Measurements from ENCODE around the gene ELF5.

ELF5 gene

GRCh38 chr11:34451053-34451452 lies 62.5 kb downstream of the ELF5 start:
- Histone ChIP-seq H3K36me3 (ENCODE audit: insufficient read depth, insufficient read length, low read length) (no peaks in the 10 kb centered on the region), H3K9ac (ENCODE audit: insufficient read length, low read depth) (no peak overlapping the region), H3K4me3 (ENCODE audit: insufficient read length, low read depth) (no peak overlapping the region), H3K9me3 (ENCODE audit: insufficient read depth, low read length) (no peaks in the 10 kb centered on the region), H3K27me3 (ENCODE audit: insufficient read depth, insufficient read length) (no peaks in the 10 kb centered on the region), H3K4me1 (ENCODE audit: insufficient read depth, insufficient read length) (no peaks in the 10 kb centered on the region)
- no peak for DNase-seq (ENCODE audit: low read depth, low spot score)
- TF ChIP-seq ZNF274 (IDR thresholded peaks at IDR 0.05; ENCODE audit: low read depth, low read length) (no peak), YY1 (IDR thresholded peaks at IDR 0.05; ENCODE audit: insufficient read depth, insufficient read length) (no peak), SUZ12 (IDR thresholded peaks at IDR 0.05; ENCODE audit: extremely low read depth, insufficient read depth, insufficient read length) (no peak)

- Histone ChIP-seq H3K27me3 (ENCODE audit: insufficient read depth, insufficient read length) (no peaks in the 10 kb centered on the region), H3K4me1 (ENCODE audit: insufficient read depth, insufficient read length) (no peaks in the 10 kb centered on the region), H3K36me3 (ENCODE audit: insufficient read depth, insufficient read length, low read length) (no peaks in the 10 kb centered on the region), H3K9ac (ENCODE audit: insufficient read length, low read depth) (no peak overlapping the region), H3K4me3 (ENCODE audit: insufficient read length, low read depth) (no peak overlapping the region), H3K9me3 (ENCODE audit: insufficient read depth, low read length) (no peaks in the 10 kb centered on the region)
- no peak for DNase-seq (ENCODE audit: low read depth, low spot score)
- TF ChIP-seq YY1 (IDR thresholded peaks at IDR 0.05; ENCODE audit: insufficient read depth, insufficient read length) (no peak), ZNF274 (IDR thresholded peaks at IDR 0.05; ENCODE audit: low read depth, low read length) (no peak), SUZ12 (IDR thresholded peaks at IDR 0.05; ENCODE audit: extremely low read depth, insufficient read depth, insufficient read length) (no peak)
These were observed 64.6 kb downstream of the ELF5 start for GRCh38 chr11:34449013-34449412.

GRCh38 chr11:34448223-34448994 lies 65.2 kb downstream of the ELF5 start:
- Histone ChIP-seq H3K9ac (ENCODE audit: insufficient read length, low read depth) (no peak overlapping the region), H3K4me1 (ENCODE audit: insufficient read depth, insufficient read length) (no peaks in the 10 kb centered on the region), H3K27me3 (ENCODE audit: insufficient read depth, insufficient read length) (no peaks in the 10 kb centered on the region), H3K4me3 (ENCODE audit: insufficient read length, low read depth) (no peak overlapping the region), H3K36me3 (ENCODE audit: insufficient read depth, insufficient read length, low read length) (no peaks in the 10 kb centered on the region), H3K9me3 (ENCODE audit: insufficient read depth, low read length) (no peaks in the 10 kb centered on the region)
- TF ChIP-seq ZNF274 (IDR thresholded peaks at IDR 0.05; ENCODE audit: low read depth, low read length) (no peak), SUZ12 (IDR thresholded peaks at IDR 0.05; ENCODE audit: extremely low read depth, insufficient read depth, insufficient read length) (no peak), YY1 (IDR thresholded peaks at IDR 0.05; ENCODE audit: insufficient read depth, insufficient read length) (no peak)
- DNase-seq (ENCODE audit: low read depth, low spot score): no peak

- no peak overlapping the region for H3K9ac ChIP-seq (ENCODE audit: insufficient read length, low read depth)
- H3K27me3 ChIP-seq (ENCODE audit: insufficient read depth, insufficient read length): no peaks in the 10 kb centered on the region
- no peaks in the 10 kb centered on the region for H3K36me3 ChIP-seq (ENCODE audit: insufficient read depth, insufficient read length, low read length)
- no peak for TF ChIP-seq SUZ12 (IDR thresholded peaks at IDR 0.05; ENCODE audit: extremely low read depth, insufficient read depth, insufficient read length)
- no peak for TF ChIP-seq ZNF274 (IDR thresholded peaks at IDR 0.05; ENCODE audit: low read depth, low read length)
- TF ChIP-seq YY1 (IDR thresholded peaks at IDR 0.05; ENCODE audit: insufficient read depth, insufficient read length): no peak
- no peak overlapping the region for H3K4me3 ChIP-seq (ENCODE audit: insufficient read length, low read depth)
- no peak for DNase-seq (ENCODE audit: low read depth, low spot score)
- no peaks in the 10 kb centered on the region for H3K4me1 ChIP-seq (ENCODE audit: insufficient read depth, insufficient read length)
- H3K9me3 ChIP-seq (ENCODE audit: insufficient read depth, low read length): no peaks in the 10 kb centered on the region
These were observed 66.5 kb downstream of the ELF5 start for GRCh38 chr11:34447044-34447443.

- no peak for DNase-seq (ENCODE audit: low read depth, low spot score)
These were observed 67.2 kb downstream of the ELF5 start for GRCh38 chr11:34446386-34446785.

GRCh38 chr11:34445956-34446355 lies 67.6 kb downstream of the ELF5 start:
- Histone ChIP-seq H3K4me1 (ENCODE audit: insufficient read depth, insufficient read length) (no peaks in the 10 kb centered on the region), H3K9me3 (ENCODE audit: insufficient read depth, low read length) (no peaks in the 10 kb centered on the region), H3K27me3 (ENCODE audit: insufficient read depth, insufficient read length) (no peaks in the 10 kb centered on the region), H3K9ac (ENCODE audit: insufficient read length, low read depth) (no peak overlapping the region), H3K4me3 (ENCODE audit: insufficient read length, low read depth) (no peak overlapping the region), H3K36me3 (ENCODE audit: insufficient read depth, insufficient read length, low read length) (no peaks in the 10 kb centered on the region)
- no peak for TF ChIP-seq ZNF274 (IDR thresholded peaks at IDR 0.05; ENCODE audit: low read depth, low read length)
- TF ChIP-seq SUZ12 (IDR thresholded peaks at IDR 0.05; ENCODE audit: extremely low read depth, insufficient read depth, insufficient read length): no peak
- TF ChIP-seq YY1 (IDR thresholded peaks at IDR 0.05; ENCODE audit: insufficient read depth, insufficient read length): no peak
- DNase-seq (ENCODE audit: low read depth, low spot score): no peak

More at GRCh38 chr11:34446386-34446785, 67.2 kb downstream of the ELF5 start:
- no peaks in the 10 kb centered on the region for H3K9me3 ChIP-seq (ENCODE audit: insufficient read depth, low read length)
- H3K27me3 ChIP-seq (ENCODE audit: insufficient read depth, insufficient read length): no peaks in the 10 kb centered on the region
- no peaks in the 10 kb centered on the region for H3K36me3 ChIP-seq (ENCODE audit: insufficient read depth, insufficient read length, low read length)
- no peak overlapping the region for H3K4me3 ChIP-seq (ENCODE audit: insufficient read length, low read depth)
- TF ChIP-seq YY1 (IDR thresholded peaks at IDR 0.05; ENCODE audit: insufficient read depth, insufficient read length) (no peak), ZNF274 (IDR thresholded peaks at IDR 0.05; ENCODE audit: low read depth, low read length) (no peak), SUZ12 (IDR thresholded peaks at IDR 0.05; ENCODE audit: extremely low read depth, insufficient read depth, insufficient read length) (no peak)
- H3K9ac ChIP-seq (ENCODE audit: insufficient read length, low read depth): no peak overlapping the region
- no peaks in the 10 kb centered on the region for H3K4me1 ChIP-seq (ENCODE audit: insufficient read depth, insufficient read length)

- Histone ChIP-seq H3K9me3 (ENCODE audit: insufficient read depth, low read length) (no peaks in the 10 kb centered on the region), H3K36me3 (ENCODE audit: insufficient read depth, insufficient read length, low read length) (no peaks in the 10 kb centered on the region), H3K4me1 (ENCODE audit: insufficient read depth, insufficient read length) (no peaks in the 10 kb centered on the region), H3K4me3 (ENCODE audit: insufficient read length, low read depth) (no peak overlapping the region), H3K9ac (ENCODE audit: insufficient read length, low read depth) (no peak overlapping the region), H3K27me3 (ENCODE audit: insufficient read depth, insufficient read length) (no peaks in the 10 kb centered on the region)
- DNase-seq (ENCODE audit: low read depth, low spot score): no peak
- TF ChIP-seq YY1 (IDR thresholded peaks at IDR 0.05; ENCODE audit: insufficient read depth, insufficient read length): no peak
- TF ChIP-seq ZNF274 (IDR thresholded peaks at IDR 0.05; ENCODE audit: low read depth, low read length): no peak
- TF ChIP-seq SUZ12 (IDR thresholded peaks at IDR 0.05; ENCODE audit: extremely low read depth, insufficient read depth, insufficient read length): no peak
These were observed 69.2 kb downstream of the ELF5 start for GRCh38 chr11:34444428-34444827.

Measured in NT2/D1 (cell line).